NCI-H2196 treated with DMSO at 0.1 percent for 48 hours (cell line): ENCODE results near the gene KLHL25.

ENCODE experiments used
- DNase-seq: peaks from one replicate; lab custom pipeline; 2025; ENCODE audit not compliant: unreplicated experiment; lab: John Stamatoyannopoulos, UW

KLHL25 gene

GRCh38 chr15:85749261-85750151, 45.2 kb downstream of the KLHL25 start:
- no peak for DNase-seq

- no peak for DNase-seq
Measured at GRCh38 chr15:85748729-85749128, 46.0 kb downstream of the KLHL25 start.

GRCh38 chr15:85748176-85748575, 46.5 kb downstream of the KLHL25 start:
- DNase-seq: no peak

- DNase-seq: no peak
Measured at GRCh38 chr15:85746641-85747040, 48.1 kb downstream of the KLHL25 start.

- no peak for DNase-seq
Measured at GRCh38 chr15:85745525-85746150, 49.1 kb downstream of the KLHL25 start.

GRCh38 chr15:85745023-85745422, 49.7 kb downstream of the KLHL25 start:
- DNase-seq: no peak

GRCh38 chr15:85744579-85744978, 50.1 kb downstream of the KLHL25 start:
- DNase-seq: no peak

- DNase-seq: no peak
Measured at GRCh38 chr15:85743392-85744055, 51.2 kb downstream of the KLHL25 start.

- no peak for DNase-seq
Measured at GRCh38 chr15:85742186-85742821, 52.4 kb downstream of the KLHL25 start.

- DNase-seq: no peak
Measured at GRCh38 chr15:85741662-85742061, 53.1 kb downstream of the KLHL25 start.

- no peak for DNase-seq
Measured at GRCh38 chr15:85741021-85741421, 53.7 kb downstream of the KLHL25 start.

- DNase-seq: no peak
Measured at GRCh38 chr15:85737061-85737460, 57.7 kb downstream of the KLHL25 start.

GRCh38 chr15:85733416-85733815, 61.3 kb downstream of the KLHL25 start:
- no peak for DNase-seq

GRCh38 chr15:85730001-85730820, 64.5 kb downstream of the KLHL25 start:
- DNase-seq: no peak

- DNase-seq: no peak
Measured at GRCh38 chr15:85727068-85727467, 67.7 kb downstream of the KLHL25 start.

- no peak for DNase-seq
Measured at GRCh38 chr15:85726454-85726853, 68.3 kb downstream of the KLHL25 start.

GRCh38 chr15:85725564-85725963, 69.2 kb downstream of the KLHL25 start:
- DNase-seq: no peak

GRCh38 chr15:85725019-85725418, 69.7 kb downstream of the KLHL25 start:
- no peak for DNase-seq

- no peak for DNase-seq
Measured at GRCh38 chr15:85723960-85724945, 70.5 kb downstream of the KLHL25 start.
